Peyer's patch (tissue), 4 donors: ENCODE data around the gene AMIGO1. TPM values are rescaled to one million over a fixed set of nuclear protein-coding genes. Genes with fewer than 3 reads are reported as not detected.

Experiments used
- DNase-seq, 3 donors: peaks; one replicate each; pipeline ENCODE4 v3.0.0-alpha.2; 2017 to 2019
- H3K27ac ChIP-seq, 4 donors: fragments of 200-600 bp; sonication (generic); one replicate each; pipeline ENCODE4 v1.5.1; 2016 to 2019
- H3K27me3 ChIP-seq, 2 donors: fragments of 200-600 bp; sonication (generic); one replicate each; pipeline ENCODE4 v1.5.1; 2019
- H3K36me3 ChIP-seq, 3 donors: fragments of 200-600 bp; sonication (generic); one replicate each; pipeline ENCODE4 v1.5.1; 2016 to 2019
- H3K4me1 ChIP-seq, 4 donors: fragments of 200-600 bp; sonication (generic); one replicate each; pipeline ENCODE4 v1.5.1; 2016 to 2019
- H3K4me3 ChIP-seq, 4 donors: fragments of 200-600 bp; sonication (generic); 1 replicate in 3 of 4; 2 replicates in 1 of 4; pipeline ENCODE4 v1.5.1; 2016 to 2019; ENCODE audit warnings: mild to moderate bottlenecking in 1 of 4
- H3K9me3 ChIP-seq, 4 donors: fragments of 200-600 bp; sonication (generic); one replicate each; pipeline ENCODE4 v1.5.1; 2016 to 2019; ENCODE audit warnings: mild to moderate bottlenecking in 1 of 4
- POLR2A ChIP-seq, 2 donors: fragments of 450-650 bp; IDR thresholded peaks; one replicate each; pipeline ENCODE4 v1.5.1; 2017; ENCODE audit warnings: antibody characterized with exemption in 2 of 2, mild to moderate bottlenecking in 2 of 2, moderate library complexity in 2 of 2
- total RNA-seq, 4 donors: library from RNA; depleted of rRNA; stranded (reverse); fragments of >200 nt; gene quantifications; one replicate each; pipeline ENCODE4 v1.1.0, GENCODE V29; 2016
- TF ChIP-seq, protein P1 (sequence below), 6 experiments: fragments of 450-650 bp in 4 of 6; fragments of 200-600 bp in 2 of 6; sonication (generic) in 1 of 6; IDR thresholded peaks; one replicate each; pipeline ENCODE4 v1.5.1; 2017 to 2019; ENCODE audit warnings: antibody characterized with exemption in 6 of 6, mild to moderate bottlenecking in 3 of 6, moderate library complexity in 1 of 6

The AMIGO1 gene
- total RNA-seq, 4 donors from 2014 or later, result 2.5 to 7.4 (median 5.0) TPM

DNA sequence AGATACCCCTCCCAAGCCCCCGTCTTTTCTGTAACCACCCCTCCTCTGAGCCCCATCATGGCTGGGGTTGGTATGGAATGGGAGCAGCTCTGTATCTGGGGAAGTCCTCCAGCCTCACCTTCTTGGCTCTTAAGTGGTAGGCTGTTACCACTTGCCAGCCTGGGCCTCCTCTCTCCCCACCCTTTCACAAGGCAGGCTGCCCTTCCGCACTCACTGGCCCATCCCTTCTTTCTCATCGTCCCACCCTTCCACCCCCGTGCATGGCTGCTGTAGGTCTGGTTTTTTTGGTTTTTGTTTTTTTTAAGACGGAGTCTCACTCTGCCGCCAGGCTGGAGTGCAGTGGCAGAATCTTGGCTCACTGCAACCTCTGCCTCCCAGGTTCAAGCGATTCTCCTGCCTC, 10.4 kb downstream of the AMIGO1 start:
- Histone ChIP-seq H3K9me3 (no peaks in the 10 kb centered on the region), H3K27ac (peak overlapping the region in 3 of 4 donors; percentile 1 to 80 (median 71)), H3K4me1 (peaks cover 2 to 59% (median 9%) of the 10 kb centered on the region in 4 donors), H3K36me3 (peaks cover 0 to 21% (median 0%) of the 10 kb centered on the region in 3 donors), H3K27me3 (no peaks in the 10 kb centered on the region), H3K4me3 (no peak overlapping the region)
- TF ChIP-seq POLR2A (IDR thresholded peaks at IDR 0.05), result no peak
- TF ChIP-seq, protein P1, sequence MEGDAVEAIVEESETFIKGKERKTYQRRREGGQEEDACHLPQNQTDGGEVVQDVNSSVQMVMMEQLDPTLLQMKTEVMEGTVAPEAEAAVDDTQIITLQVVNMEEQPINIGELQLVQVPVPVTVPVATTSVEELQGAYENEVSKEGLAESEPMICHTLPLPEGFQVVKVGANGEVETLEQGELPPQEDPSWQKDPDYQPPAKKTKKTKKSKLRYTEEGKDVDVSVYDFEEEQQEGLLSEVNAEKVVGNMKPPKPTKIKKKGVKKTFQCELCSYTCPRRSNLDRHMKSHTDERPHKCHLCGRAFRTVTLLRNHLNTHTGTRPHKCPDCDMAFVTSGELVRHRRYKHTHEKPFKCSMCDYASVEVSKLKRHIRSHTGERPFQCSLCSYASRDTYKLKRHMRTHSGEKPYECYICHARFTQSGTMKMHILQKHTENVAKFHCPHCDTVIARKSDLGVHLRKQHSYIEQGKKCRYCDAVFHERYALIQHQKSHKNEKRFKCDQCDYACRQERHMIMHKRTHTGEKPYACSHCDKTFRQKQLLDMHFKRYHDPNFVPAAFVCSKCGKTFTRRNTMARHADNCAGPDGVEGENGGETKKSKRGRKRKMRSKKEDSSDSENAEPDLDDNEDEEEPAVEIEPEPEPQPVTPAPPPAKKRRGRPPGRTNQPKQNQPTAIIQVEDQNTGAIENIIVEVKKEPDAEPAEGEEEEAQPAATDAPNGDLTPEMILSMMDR (IDR thresholded peaks at IDR 0.05), result no peak
- DNase-seq, result no peak

DNA sequence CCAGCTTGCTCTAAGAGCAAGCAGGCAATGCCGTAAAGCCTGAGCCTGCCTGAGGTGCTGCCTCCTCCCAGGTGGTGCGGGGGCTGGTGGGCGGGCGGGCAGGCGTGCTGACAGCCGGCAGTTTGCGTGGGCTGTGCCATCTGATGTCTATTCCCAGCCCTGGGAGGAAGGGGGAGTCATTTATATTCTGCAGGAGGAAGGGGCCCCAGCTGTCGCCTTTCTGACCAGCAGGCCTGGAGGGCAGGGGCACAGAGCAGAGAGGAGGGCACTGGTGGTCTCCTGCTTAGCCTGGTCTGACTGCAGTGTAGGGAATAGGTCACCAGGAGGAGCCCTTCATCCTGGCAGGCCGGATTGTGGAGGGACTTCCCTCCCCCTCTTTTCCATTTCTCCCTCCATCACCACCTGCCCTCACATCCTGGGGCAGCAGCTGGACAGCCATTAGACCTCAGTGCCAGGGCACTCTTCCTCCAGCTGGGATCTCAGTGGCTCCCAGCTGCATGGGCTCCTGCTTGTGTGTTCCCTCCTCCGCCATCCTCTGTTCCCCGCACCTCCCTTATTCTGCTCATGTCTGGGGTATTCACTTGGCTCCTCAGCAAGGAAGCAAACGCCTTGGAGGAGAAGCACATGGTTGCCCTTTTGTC, 11.2 kb downstream of the AMIGO1 start:
- peaks cover 2 to 63% (median 13%) of the 10 kb centered on the region in 4 donors for H3K4me1 ChIP-seq
- DNase-seq, result no peak
- H3K27ac ChIP-seq, result peak overlapping the region in 1 of 4 donors; percentile 10

DNA sequence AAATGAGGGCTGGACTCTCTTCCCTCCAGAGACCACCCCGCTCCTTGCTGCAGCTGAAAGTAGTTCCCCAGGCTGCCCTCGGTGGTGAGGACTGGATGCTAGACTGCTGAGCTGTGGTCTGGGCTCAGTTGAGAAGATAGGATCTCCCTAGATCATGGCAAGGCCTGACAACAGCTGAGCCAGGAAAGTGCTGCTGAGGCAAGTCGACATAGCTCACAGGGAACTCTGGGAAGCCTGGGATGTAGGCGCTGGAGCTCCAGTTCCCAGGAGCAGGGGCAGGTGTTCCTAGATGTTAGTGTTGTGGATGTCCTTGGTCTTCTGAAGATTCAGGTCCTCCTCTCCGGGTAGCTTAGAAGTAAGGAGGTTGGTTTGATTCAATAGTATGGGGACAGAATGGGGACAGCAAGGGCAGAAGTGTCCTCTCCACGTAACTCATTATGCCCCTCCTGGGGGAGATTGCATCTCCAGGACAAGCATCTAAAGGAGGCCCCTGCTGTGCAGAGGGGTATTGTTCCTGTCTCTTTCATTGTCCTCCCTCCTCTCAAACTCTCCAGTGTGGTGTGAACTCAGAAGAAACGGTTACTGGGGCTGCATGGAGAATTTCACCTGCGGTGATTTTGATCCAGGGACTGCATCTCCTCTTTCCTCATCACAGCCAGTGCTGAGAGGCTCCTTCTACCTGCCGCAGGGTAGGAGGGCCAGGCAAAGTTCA, 11.9 kb downstream of the AMIGO1 start:
- Histone ChIP-seq H3K4me1 (peaks cover 2 to 65% (median 13%) of the 10 kb centered on the region in 4 donors), H3K36me3 (peaks cover 0 to 21% (median 0%) of the 10 kb centered on the region in 3 donors), H3K27me3 (no peaks in the 10 kb centered on the region), H3K9me3 (no peaks in the 10 kb centered on the region), H3K4me3 (no peak overlapping the region), H3K27ac (peak overlapping the region in 1 of 4 donors; percentile 10)
- TF ChIP-seq, protein P1 (IDR thresholded peaks at IDR 0.05), result no peak
- no peak for TF ChIP-seq POLR2A (IDR thresholded peaks at IDR 0.05)
- DNase-seq, result no peak

More for the DNA sequence above, 11.2 kb downstream of the AMIGO1 start:
- Histone ChIP-seq H3K4me3 (no peak overlapping the region), H3K27me3 (no peaks in the 10 kb centered on the region), H3K9me3 (no peaks in the 10 kb centered on the region), H3K36me3 (peaks cover 0 to 21% (median 0%) of the 10 kb centered on the region in 3 donors)
- TF ChIP-seq, protein P1 (IDR thresholded peaks at IDR 0.05), result peak in 4 of 6 experiments; percentile 37 to 52 (median 44)
- no peak for TF ChIP-seq POLR2A (IDR thresholded peaks at IDR 0.05)

DNA sequence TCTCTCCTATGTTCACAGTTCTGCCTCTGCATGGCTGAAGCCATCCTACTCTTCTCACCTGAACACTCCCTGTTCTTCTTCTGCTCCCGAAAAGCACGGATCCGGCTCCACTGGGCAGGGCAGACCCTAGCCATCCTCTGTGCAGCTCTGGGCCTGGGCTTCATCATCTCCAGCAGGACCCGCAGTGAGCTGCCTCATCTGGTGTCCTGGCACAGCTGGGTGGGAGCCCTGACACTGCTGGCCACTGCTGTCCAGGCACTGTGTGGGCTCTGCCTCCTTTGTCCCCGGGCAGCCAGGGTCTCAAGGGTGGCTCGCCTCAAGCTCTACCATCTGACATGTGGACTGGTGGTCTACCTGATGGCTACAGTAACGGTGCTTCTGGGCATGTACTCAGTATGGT, 13.8 kb downstream of the AMIGO1 start:
- TF ChIP-seq, protein P1 (IDR thresholded peaks at IDR 0.05), result no peak
- peaks cover 2 to 51% (median 9%) of the 10 kb centered on the region in 4 donors for H3K4me1 ChIP-seq
- H3K36me3 ChIP-seq, result peaks cover 0 to 21% (median 0%) of the 10 kb centered on the region in 3 donors

DNA sequence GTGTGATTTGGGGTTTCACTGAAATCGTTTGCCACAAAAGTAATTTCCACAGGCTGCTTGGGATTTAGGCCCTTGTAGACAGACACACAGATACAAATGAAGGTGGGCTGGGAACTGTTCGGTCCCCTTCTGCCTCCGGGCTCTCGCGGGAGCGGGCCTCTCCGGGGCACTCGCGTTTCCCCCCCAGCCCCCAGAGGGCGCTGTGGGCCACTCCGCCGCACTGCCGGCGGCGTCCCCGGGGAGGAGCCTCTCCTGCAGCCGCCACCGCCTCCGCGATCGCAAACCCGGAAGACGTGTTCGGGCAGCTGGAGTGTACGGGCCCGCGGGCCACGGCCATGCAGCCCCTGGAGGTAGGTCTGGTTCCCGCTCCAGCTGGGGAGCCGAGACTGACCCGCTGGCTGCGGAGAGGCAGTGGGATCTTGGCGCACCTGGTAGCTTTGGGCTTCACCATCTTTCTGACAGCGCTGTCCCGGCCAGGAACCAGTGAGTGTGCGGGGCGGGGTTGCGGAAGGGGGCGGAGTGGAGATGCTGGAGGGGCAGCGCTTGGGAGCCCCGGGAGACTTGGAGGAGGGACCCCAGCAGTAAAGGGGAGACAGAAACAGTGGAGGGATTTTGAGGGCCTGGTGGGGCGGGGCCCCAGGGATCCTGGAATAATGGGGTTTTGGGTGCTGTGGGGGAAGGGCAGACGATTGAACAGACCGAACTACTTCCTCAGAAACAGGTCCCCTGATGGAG, 15.6 kb downstream of the AMIGO1 start, which contains the start of gene CYB561D1:
Gene CYB561D1, plus strand, starts transcription at position 290 of the 735 bp plus-strand sequence. Its CDS starts 46 bp downstream, at position 336.
- DNase-seq, result peak; percentile 85 to 94 (median 92)

More for the DNA sequence above, 13.8 kb downstream of the AMIGO1 start:
- no peak for DNase-seq
- Histone ChIP-seq H3K27me3 (no peaks in the 10 kb centered on the region), H3K9me3 (no peaks in the 10 kb centered on the region), H3K27ac (no peak overlapping the region), H3K4me3 (no peak overlapping the region)

More for the DNA sequence above, 15.6 kb downstream of the AMIGO1 start, which contains the start of gene CYB561D1:
- Histone ChIP-seq H3K4me3 (peak within 1 kb of the TSS; percentile 76 to 99 (median 86)), H3K27me3 (no peaks in the 10 kb centered on the region), H3K4me1 (peaks cover 2 to 37% (median 9%) of the 10 kb centered on the region in 4 donors), H3K36me3 (peaks cover 0 to 28% (median 0%) of the 10 kb centered on the region in 3 donors), H3K9me3 (no peaks in the 10 kb centered on the region), H3K27ac (peak within 1 kb of the TSS; percentile 67 to 96 (median 80))
- TF ChIP-seq, protein P1 (IDR thresholded peaks at IDR 0.05), result peak; percentile 87 to 96 (median 94)
- peak; percentile 65 to 77 for TF ChIP-seq POLR2A (IDR thresholded peaks at IDR 0.05)
